ENCODE results near the gene PUM1. TPM values are rescaled to one million over a fixed set of nuclear protein-coding genes. Genes with fewer than 3 reads are reported as not detected.

PUM1 gene
- total RNA-seq, 2 donors from 2014 or later: 111 to 118 TPM

- ATAC-seq: no peak
- intact Hi-C loops (cut with DNase I, micrococcal nuclease): no loop called here
- DNase-seq: no peak
Measured at GRCh38 chr1:30905403-30905802, 160.1 kb downstream of the PUM1 start.

- DNase-seq (no peak), ATAC-seq (no peak)
- intact Hi-C loops (cut with DNase I, micrococcal nuclease): no loop called here
Measured at GRCh38 chr1:30904962-30905335, 160.6 kb downstream of the PUM1 start.

GRCh38 chr1:30904191-30904961 is 161.1 kb downstream of the PUM1 start:
- DNase-seq (no peak), ATAC-seq (no peak)
- intact Hi-C loops (cut with DNase I, micrococcal nuclease): no loop called here

- intact Hi-C loops (cut with DNase I, micrococcal nuclease): no loop called here
- DNase-seq (no peak), ATAC-seq (no peak)
Measured at GRCh38 chr1:30903343-30904034, 162.0 kb downstream of the PUM1 start.

- ATAC-seq (no peak), DNase-seq (no peak)
- intact Hi-C loops (cut with DNase I, micrococcal nuclease): no loop called here
Measured at GRCh38 chr1:30902593-30903290, 162.8 kb downstream of the PUM1 start.

GRCh38 chr1:30901798-30902581 is 163.5 kb downstream of the PUM1 start:
- intact Hi-C loops (cut with DNase I, micrococcal nuclease): no loop called here
- no peak for DNase-seq
- peak; percentile 25 for ATAC-seq

GRCh38 chr1:30900931-30901560 is 164.5 kb downstream of the PUM1 start:
- no peak for ATAC-seq
- intact Hi-C loops (cut with DNase I, micrococcal nuclease): no loop called here
- DNase-seq: no peak

- intact Hi-C loops (cut with DNase I, micrococcal nuclease): no loop called here
- no peak for DNase-seq
- no peak for ATAC-seq
Measured at GRCh38 chr1:30900486-30900885, 165.0 kb downstream of the PUM1 start.

- DNase-seq (no peak), ATAC-seq (no peak)
- intact Hi-C loops (cut with DNase I, micrococcal nuclease): no loop called here
Measured at GRCh38 chr1:30899577-30900389, 165.7 kb downstream of the PUM1 start.

GRCh38 chr1:30898031-30898815 is 167.3 kb downstream of the PUM1 start:
- intact Hi-C loops (cut with DNase I, micrococcal nuclease): no loop called here
- ATAC-seq (no peak), DNase-seq (no peak)

- no peak for ATAC-seq
- no peak for DNase-seq
- intact Hi-C loops (cut with DNase I, micrococcal nuclease): no loop called here
Measured at GRCh38 chr1:30896905-30897304, 168.6 kb downstream of the PUM1 start.

- no peak for ATAC-seq
- DNase-seq: no peak
- intact Hi-C loops (cut with DNase I, micrococcal nuclease): no loop called here
Measured at GRCh38 chr1:30895944-30896660, 169.4 kb downstream of the PUM1 start.

GRCh38 chr1:30895382-30895943 is 170.1 kb downstream of the PUM1 start:
- DNase-seq (no peak), ATAC-seq (no peak)
- intact Hi-C loops (cut with DNase I, micrococcal nuclease): no loop called here

- ATAC-seq: no peak
- intact Hi-C loops (cut with DNase I, micrococcal nuclease): no loop called here
- no peak for DNase-seq
Measured at GRCh38 chr1:30894508-30894973, 171.0 kb downstream of the PUM1 start.

- intact Hi-C loops (cut with DNase I, micrococcal nuclease): no loop called here
- ATAC-seq: no peak
- no peak for DNase-seq
Measured at GRCh38 chr1:30893776-30894507, 171.6 kb downstream of the PUM1 start.

- peak; percentile 13 for ATAC-seq
Measured at GRCh38 chr1:30892671-30893073, 172.8 kb downstream of the PUM1 start.

More at GRCh38 chr1:30892671-30893073, 172.8 kb downstream of the PUM1 start:
- no peak for DNase-seq
- intact Hi-C loops (cut with DNase I, micrococcal nuclease): no loop called here
